Keratinocyte (primary cell): ENCODE data around the gene GPR152. TPM values are rescaled to one million over a fixed set of nuclear protein-coding genes. Genes with fewer than 3 reads are reported as not detected.

Experiments
- DNase-seq: peaks from one replicate; pipeline ENCODE4 v3.0.0-alpha.2; 2011; ENCODE audit warnings: low read depth, missing footprints, low spot score
- FAIRE-seq: peaks from 2 replicates; lab custom pipeline; 2011; peaks lifted over from hg19 to GRCh38; lab: Jason Lieb, UNC
- H2AFZ ChIP-seq: 2 replicates; pipeline ENCODE4 v1.6.0; 2012; ENCODE audit warnings: low read length, control low read depth, inconsistent platforms; ENCODE audit not compliant: control insufficient read depth
- H3K27ac ChIP-seq: 2 replicates; pipeline ENCODE4 v1.5.1; 2011; ENCODE audit warnings: low read length; ENCODE audit not compliant: control insufficient read depth, insufficient read depth
- H3K27me3 ChIP-seq: 3 replicates; pipeline ENCODE4 v1.6.0; 2011; ENCODE audit warnings: low read length; ENCODE audit not compliant: control insufficient read depth, insufficient read depth; ENCODE audit errors: extremely low read depth
- H3K36me3 ChIP-seq, 2 experiments: 2 replicates in 1 of 2; 3 replicates in 1 of 2; pipeline ENCODE4 v1.5.1; 2011; ENCODE audit warnings: low read length in 2 of 2, mild to moderate bottlenecking in 1 of 2; ENCODE audit not compliant: control insufficient read depth in 2 of 2, insufficient read depth in 2 of 2; ENCODE audit errors: extremely low read depth in 1 of 2
- H3K4me1 ChIP-seq: 3 replicates; pipeline ENCODE4 v1.5.1; 2011; ENCODE audit warnings: low read length; ENCODE audit not compliant: control insufficient read depth, insufficient read depth; ENCODE audit errors: extremely low read depth
- H3K4me2 ChIP-seq: 3 replicates; pipeline ENCODE4 v1.6.0; 2011; ENCODE audit warnings: low read depth, low read length; ENCODE audit not compliant: control insufficient read depth, insufficient read depth; ENCODE audit errors: extremely low read depth
- H3K4me3 ChIP-seq, 3 experiments: fragments of 200-600 bp in 1 of 3; sonication (generic) in 1 of 3; 2 replicates in 2 of 3; 3 replicates in 1 of 3; pipeline ENCODE4 v1.5.1; 2011 to 2016; ENCODE audit warnings: low read length in 3 of 3, mild to moderate bottlenecking in 3 of 3, control low read depth in 2 of 3, inconsistent platforms in 1 of 3, low read depth in 1 of 3, mixed read lengths in 1 of 3, mixed run types in 1 of 3, moderate library complexity in 1 of 3; ENCODE audit not compliant: control insufficient read depth in 2 of 3, insufficient read depth in 2 of 3; ENCODE audit errors: extremely low read depth in 1 of 3
- H3K79me2 ChIP-seq: 2 replicates; pipeline ENCODE4 v1.6.0; 2012; ENCODE audit warnings: low read length; ENCODE audit not compliant: control insufficient read depth, insufficient read depth
- H3K9ac ChIP-seq: 3 replicates; pipeline ENCODE4 v1.6.0; 2011; ENCODE audit warnings: low read length; ENCODE audit not compliant: control insufficient read depth, insufficient read depth; ENCODE audit errors: extremely low read depth
- H3K9me1 ChIP-seq: 3 replicates; pipeline ENCODE4 v1.6.0; 2011; ENCODE audit warnings: low read length; ENCODE audit not compliant: control insufficient read depth, insufficient read depth; ENCODE audit errors: extremely low read depth
- H3K9me3 ChIP-seq: 2 replicates; pipeline ENCODE4 v1.5.1; 2012; ENCODE audit warnings: low read depth, low read length; ENCODE audit not compliant: control insufficient read depth
- H4K20me1 ChIP-seq: 3 replicates; pipeline ENCODE4 v1.6.0; 2011; ENCODE audit warnings: low read length; ENCODE audit not compliant: control insufficient read depth, insufficient read depth; ENCODE audit errors: extremely low read depth
- CTCF ChIP-seq, 3 experiments: IDR thresholded peaks in 1 of 3; conservative IDR thresholded peaks in 1 of 3; optimal IDR thresholded peaks in 1 of 3; 2 replicates in 2 of 3; 3 replicates in 1 of 3; pipeline versions ENCODE3 to v1.5.1; 2011; ENCODE audit warnings: low read length in 3 of 3, mild to moderate bottlenecking in 3 of 3, moderate library complexity in 2 of 3, control low read depth in 1 of 3, inconsistent platforms in 1 of 3; ENCODE audit not compliant: insufficient read depth in 2 of 3; ENCODE audit errors: extremely low read depth in 1 of 3
- EZH2 ChIP-seq: IDR thresholded peaks from one replicate; pipeline ENCODE4 v1.6.1; 2012; ENCODE audit warnings: inconsistent platforms, mild to moderate bottlenecking, low read length, moderate library complexity
- dilution Hi-C: fragments of 300-500 bp; cut with MboI; formaldehyde crosslinking; loops from one replicate; pipeline ENCODE4 v1.7.0; 2020; ENCODE audit warnings: low sequenced_read_pairs; ENCODE audit not compliant: extremely low pct_ligation_motif_present
- polyA plus RNA-seq, 5 experiments: library from polyadenylated mRNA; depleted of rRNA in 3 of 5; stranded (reverse) in 3 of 5; stranded (forward) in 1 of 5; unstranded in 1 of 5; fragments of >200 nt; gene quantifications; 1 replicate in 1 of 5; 2 replicates in 3 of 5; 3 replicates in 1 of 5; pipeline versions ENCODE4 v1.2.1 to v1.2.3, GENCODE V29; 2011 to 2012; ENCODE audit warnings: missing spikeins in 2 of 5, low read depth in 1 of 5, low replicate concordance in 1 of 5

Gene GPR152
- polyA plus RNA-seq, 1 donor (not counting 4 experiments of a cell fraction or from before 2014, with no cell fraction given), result not detected

DNA sequence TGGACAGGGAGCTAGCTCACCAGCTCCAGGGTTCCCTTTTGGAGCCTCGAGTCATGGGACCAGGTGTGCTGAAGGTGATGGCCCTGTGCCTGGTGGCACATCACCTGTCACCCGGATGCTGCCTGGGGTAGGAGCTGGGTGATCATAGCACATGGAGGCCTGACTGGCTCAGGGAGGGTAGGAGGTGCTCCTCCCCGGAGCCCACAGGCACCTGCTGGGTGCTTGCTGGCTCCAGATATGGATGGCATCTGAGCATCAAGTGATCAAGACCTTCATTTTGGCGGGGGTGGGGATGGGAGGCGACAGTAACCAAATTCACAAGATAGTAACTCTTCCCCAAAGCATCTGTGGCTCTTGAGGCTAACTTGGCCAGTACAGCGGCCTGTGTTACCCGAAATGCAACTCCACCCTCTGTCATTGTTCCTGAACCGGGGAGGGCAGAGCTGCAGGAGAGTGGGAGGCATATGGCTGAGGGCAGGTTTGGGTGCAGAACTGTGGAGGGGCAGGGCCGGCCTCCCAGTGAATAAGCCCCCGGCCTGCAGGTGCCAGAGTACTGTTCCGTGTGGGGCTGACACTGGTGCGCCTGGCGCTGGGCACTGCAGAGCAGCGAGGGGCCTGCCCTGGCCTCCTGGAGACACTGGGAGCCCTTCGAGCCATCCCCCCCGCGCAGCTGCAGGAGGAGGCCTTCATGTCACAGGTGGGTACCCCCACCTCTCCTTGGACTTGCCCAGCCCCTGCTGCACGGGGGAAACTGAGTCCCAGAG lies 43.9 kb downstream of the GPR152 start:
- TF ChIP-seq EZH2 (no peak), CTCF (optimal IDR thresholded peaks at IDR 0.05 in 1 of 3, IDR thresholded peaks at IDR 0.05 in 1 of 3, conservative IDR thresholded peaks at IDR 0.05 in 1 of 3; ENCODE audit: extremely low read depth in 1 of 3, insufficient read depth in 2 of 3, low read length in 3 of 3) (no peak)
- no peaks in the 10 kb centered on the region for H3K4me1 ChIP-seq
- H3K79me2 ChIP-seq, result no peaks in the 10 kb centered on the region
- H3K27me3 ChIP-seq, result peaks cover 6% of the 10 kb centered on the region
- no peak overlapping the region for H2AFZ ChIP-seq
- DNase-seq, result no peak
- H3K4me2 ChIP-seq, result no peak overlapping the region
- H3K9me1 ChIP-seq, result no peaks in the 10 kb centered on the region
- H4K20me1 ChIP-seq, result no peaks in the 10 kb centered on the region
- H3K9ac ChIP-seq, result no peak overlapping the region
- H3K36me3 ChIP-seq, result no peaks in the 10 kb centered on the region
- no peak overlapping the region for H3K27ac ChIP-seq
- FAIRE-seq, result no peak
- no peak overlapping the region for H3K4me3 ChIP-seq
- H3K9me3 ChIP-seq, result no peaks in the 10 kb centered on the region
- dilution Hi-C loops, result no loop called here

GRCh38 chr11:67407688-67408163 lies 44.8 kb downstream of the GPR152 start:
- Histone ChIP-seq H3K36me3 (no peaks in the 10 kb centered on the region), H2AFZ (no peak overlapping the region)

More at GRCh38 chr11:67407688-67408163, 44.8 kb downstream of the GPR152 start:
- Histone ChIP-seq H3K4me1 (no peaks in the 10 kb centered on the region), H3K9ac (no peak overlapping the region), H3K27ac (no peak overlapping the region), H3K9me3 (no peaks in the 10 kb centered on the region), H3K4me3 (no peak overlapping the region), H3K27me3 (peaks cover under 1% of the 10 kb centered on the region), H3K4me2 (no peak overlapping the region), H4K20me1 (no peaks in the 10 kb centered on the region), H3K79me2 (no peaks in the 10 kb centered on the region), H3K9me1 (no peaks in the 10 kb centered on the region)
- dilution Hi-C loops, result no loop called here
- TF ChIP-seq CTCF (optimal IDR thresholded peaks at IDR 0.05 in 1 of 3, IDR thresholded peaks at IDR 0.05 in 1 of 3, conservative IDR thresholded peaks at IDR 0.05 in 1 of 3; ENCODE audit: extremely low read depth in 1 of 3, insufficient read depth in 2 of 3, low read length in 3 of 3) (no peak), EZH2 (no peak)
- no peak for DNase-seq
- no peak for FAIRE-seq
